ENCODE data around the gene RECQL. TPM values are rescaled to one million over a fixed set of nuclear protein-coding genes. Genes with fewer than 3 reads are reported as not detected.

The RECQL gene, protein sequence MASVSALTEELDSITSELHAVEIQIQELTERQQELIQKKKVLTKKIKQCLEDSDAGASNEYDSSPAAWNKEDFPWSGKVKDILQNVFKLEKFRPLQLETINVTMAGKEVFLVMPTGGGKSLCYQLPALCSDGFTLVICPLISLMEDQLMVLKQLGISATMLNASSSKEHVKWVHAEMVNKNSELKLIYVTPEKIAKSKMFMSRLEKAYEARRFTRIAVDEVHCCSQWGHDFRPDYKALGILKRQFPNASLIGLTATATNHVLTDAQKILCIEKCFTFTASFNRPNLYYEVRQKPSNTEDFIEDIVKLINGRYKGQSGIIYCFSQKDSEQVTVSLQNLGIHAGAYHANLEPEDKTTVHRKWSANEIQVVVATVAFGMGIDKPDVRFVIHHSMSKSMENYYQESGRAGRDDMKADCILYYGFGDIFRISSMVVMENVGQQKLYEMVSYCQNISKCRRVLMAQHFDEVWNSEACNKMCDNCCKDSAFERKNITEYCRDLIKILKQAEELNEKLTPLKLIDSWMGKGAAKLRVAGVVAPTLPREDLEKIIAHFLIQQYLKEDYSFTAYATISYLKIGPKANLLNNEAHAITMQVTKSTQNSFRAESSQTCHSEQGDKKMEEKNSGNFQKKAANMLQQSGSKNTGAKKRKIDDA
- total RNA-seq, result 10 to 100 TPM; 36.4 to 45.0 (median 42.2) TPM

- TF ChIP-seq EP300 (IDR thresholded peaks at IDR 0.05), result no peak
- TF ChIP-seq, protein P1, sequence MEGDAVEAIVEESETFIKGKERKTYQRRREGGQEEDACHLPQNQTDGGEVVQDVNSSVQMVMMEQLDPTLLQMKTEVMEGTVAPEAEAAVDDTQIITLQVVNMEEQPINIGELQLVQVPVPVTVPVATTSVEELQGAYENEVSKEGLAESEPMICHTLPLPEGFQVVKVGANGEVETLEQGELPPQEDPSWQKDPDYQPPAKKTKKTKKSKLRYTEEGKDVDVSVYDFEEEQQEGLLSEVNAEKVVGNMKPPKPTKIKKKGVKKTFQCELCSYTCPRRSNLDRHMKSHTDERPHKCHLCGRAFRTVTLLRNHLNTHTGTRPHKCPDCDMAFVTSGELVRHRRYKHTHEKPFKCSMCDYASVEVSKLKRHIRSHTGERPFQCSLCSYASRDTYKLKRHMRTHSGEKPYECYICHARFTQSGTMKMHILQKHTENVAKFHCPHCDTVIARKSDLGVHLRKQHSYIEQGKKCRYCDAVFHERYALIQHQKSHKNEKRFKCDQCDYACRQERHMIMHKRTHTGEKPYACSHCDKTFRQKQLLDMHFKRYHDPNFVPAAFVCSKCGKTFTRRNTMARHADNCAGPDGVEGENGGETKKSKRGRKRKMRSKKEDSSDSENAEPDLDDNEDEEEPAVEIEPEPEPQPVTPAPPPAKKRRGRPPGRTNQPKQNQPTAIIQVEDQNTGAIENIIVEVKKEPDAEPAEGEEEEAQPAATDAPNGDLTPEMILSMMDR (IDR thresholded peaks at IDR 0.05), result no peak
- peak; percentile 90 to 93 for TF ChIP-seq POLR2AphosphoS5 (IDR thresholded peaks at IDR 0.05)
- peak; percentile 31 for TF ChIP-seq POLR2A (IDR thresholded peaks at IDR 0.05; ENCODE audit: low read depth)
- peaks cover 10 to 28% (median 23%) of the 10 kb centered on the region in 4 donors for H3K36me3 ChIP-seq
- DNase-seq (ENCODE audit: extremely low spot score), result peak; percentile 99
- H3K4me1 ChIP-seq, result peaks cover 27 to 58% (median 43%) of the 10 kb centered on the region in 4 donors
- no peaks in the 10 kb centered on the region for H3K9me3 ChIP-seq
- peak within 1 kb of the TSS; percentile 82 to 93 (median 86) for H3K27ac ChIP-seq (replicated peaks in 1 of 4)
- WGBS, result 0% methylated on average over 24 of the region's 61 CpGs
- no peaks in the 10 kb centered on the region for H3K27me3 ChIP-seq
- peak within 1 kb of the TSS; percentile 76 to 96 (median 86) for H3K4me3 ChIP-seq
- intact Hi-C loops (cut with DNase I), result loop anchor here (5.0 kb wide), 2 partner anchors 156 to 181 kb away; partner anchors contain the start of gene LDHB
These were observed at the start of gene RECQL, which contains the start of gene GOLT1B for GRCh38 chr12:21501258-21502163. Gene RECQL (minus strand): TSS chr12:21501635. CDS start chr12:21499570, 2,065 bp downstream. Gene GOLT1B (plus strand): TSS chr12:21501789. CDS start chr12:21501924, 135 bp downstream.

DNA sequence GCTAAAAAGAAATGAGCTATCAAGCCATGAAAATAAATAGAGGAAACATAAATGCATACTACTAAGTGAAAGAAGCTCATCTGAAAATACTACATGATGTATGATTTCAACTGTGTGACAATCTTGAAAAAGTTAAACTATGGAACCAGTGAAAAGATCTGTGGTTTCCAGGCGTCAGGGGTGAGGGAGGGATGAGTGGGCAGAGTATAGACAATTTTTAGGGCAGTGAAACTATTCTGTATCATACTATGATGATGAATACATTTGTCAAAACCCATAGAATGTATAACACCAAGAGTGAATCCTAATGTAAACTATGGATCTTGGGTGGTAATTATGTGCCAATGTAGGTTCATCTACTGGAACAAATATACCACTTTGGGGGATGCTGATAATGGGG lies 46.0 kb upstream of the RECQL start:
- intact Hi-C loops (cut with DNase I), result no loop called here
- Histone ChIP-seq H3K9me3 (no peaks in the 10 kb centered on the region), H3K4me3 (no peak overlapping the region), H3K27ac (replicated peaks in 1 of 4) (no peak overlapping the region), H3K27me3 (no peaks in the 10 kb centered on the region), H3K4me1 (peaks cover 10 to 12% (median 11%) of the 10 kb centered on the region in 4 donors), H3K36me3 (no peaks in the 10 kb centered on the region)
- WGBS, result 87% methylated on average over 1 of the region's 1 CpG
- DNase-seq (ENCODE audit: extremely low spot score), result no peak
- TF ChIP-seq EP300 (IDR thresholded peaks at IDR 0.05) (no peak), POLR2AphosphoS5 (IDR thresholded peaks at IDR 0.05) (no peak), POLR2A (IDR thresholded peaks at IDR 0.05; ENCODE audit: low read depth) (no peak)
- TF ChIP-seq, protein P1 (IDR thresholded peaks at IDR 0.05), result no peak

DNA sequence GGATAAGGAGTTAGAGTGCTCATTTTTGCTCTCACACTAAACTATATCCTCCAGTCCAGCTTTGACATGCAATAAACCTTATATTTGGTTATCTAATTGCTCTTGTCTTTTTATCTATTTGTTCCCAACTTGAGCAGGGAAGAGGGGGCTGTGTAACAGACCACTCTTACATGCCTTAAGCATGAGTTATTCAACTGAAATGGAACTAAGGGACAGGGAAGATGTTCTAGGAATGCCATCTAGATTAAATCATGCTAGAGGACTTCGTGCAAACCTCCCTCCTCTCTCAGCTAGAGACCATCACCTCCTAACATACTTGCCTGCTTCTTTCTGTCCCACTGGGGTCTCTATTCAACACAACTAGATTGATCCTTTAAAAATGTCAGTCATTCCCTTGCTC lies 45.3 kb upstream of the RECQL start:
- Histone ChIP-seq H3K9me3 (no peaks in the 10 kb centered on the region), H3K4me1 (peaks cover 3 to 5% (median 4%) of the 10 kb centered on the region in 4 donors), H3K36me3 (no peaks in the 10 kb centered on the region), H3K4me3 (no peak overlapping the region), H3K27me3 (no peaks in the 10 kb centered on the region), H3K27ac (replicated peaks in 1 of 4) (no peak overlapping the region)
- intact Hi-C loops (cut with DNase I), result no loop called here
- DNase-seq (ENCODE audit: extremely low spot score), result no peak
- TF ChIP-seq EP300 (IDR thresholded peaks at IDR 0.05), result no peak
- TF ChIP-seq POLR2AphosphoS5 (IDR thresholded peaks at IDR 0.05), result no peak
- TF ChIP-seq, protein P1 (IDR thresholded peaks at IDR 0.05), result no peak
- TF ChIP-seq POLR2A (IDR thresholded peaks at IDR 0.05; ENCODE audit: low read depth), result no peak
- WGBS, result 29% methylated on average over 1 of the region's 1 CpG

DNA sequence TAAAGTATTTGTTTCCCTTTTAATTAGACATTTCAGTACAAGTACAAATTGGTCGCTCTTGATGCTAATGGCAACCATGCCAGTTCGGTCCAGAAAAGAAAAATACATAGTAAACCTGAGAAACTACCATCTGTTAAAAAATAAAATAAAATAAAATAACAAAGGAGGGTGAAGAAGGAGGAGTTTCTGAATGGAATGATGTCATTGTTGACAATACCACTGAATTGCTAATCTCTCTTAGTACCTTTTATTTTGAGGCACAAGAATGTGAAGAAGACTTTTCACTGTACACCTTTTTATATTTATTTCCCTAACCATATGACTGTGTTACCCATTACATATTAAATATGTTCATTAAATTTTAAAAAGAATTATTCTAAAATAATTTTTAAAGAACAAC lies 44.1 kb upstream of the RECQL start:
- Histone ChIP-seq H3K4me3 (no peak overlapping the region), H3K27ac (replicated peaks in 1 of 4) (no peak overlapping the region), H3K27me3 (no peaks in the 10 kb centered on the region), H3K9me3 (no peaks in the 10 kb centered on the region), H3K36me3 (no peaks in the 10 kb centered on the region), H3K4me1 (no peaks in the 10 kb centered on the region)
- 85% methylated on average over 2 of the region's 2 CpGs for WGBS
- no peak for DNase-seq (ENCODE audit: extremely low spot score)
- intact Hi-C loops (cut with DNase I), result no loop called here
- TF ChIP-seq POLR2AphosphoS5 (IDR thresholded peaks at IDR 0.05), result no peak
- TF ChIP-seq POLR2A (IDR thresholded peaks at IDR 0.05; ENCODE audit: low read depth), result no peak
- TF ChIP-seq, protein P1 (IDR thresholded peaks at IDR 0.05), result no peak
- no peak for TF ChIP-seq EP300 (IDR thresholded peaks at IDR 0.05)
